HG02798 (cell line): ENCODE measurements around the gene VSIR.

Experiments used
- ATAC-seq: cut with Tn5 transposase; IDR thresholded peaks from one replicate; pipeline ENCODE4 v1.9.1; 2021; ENCODE audit warnings: mild to moderate bottlenecking; ENCODE audit not compliant: unreplicated experiment, poor library complexity

VSIR gene

DNA sequence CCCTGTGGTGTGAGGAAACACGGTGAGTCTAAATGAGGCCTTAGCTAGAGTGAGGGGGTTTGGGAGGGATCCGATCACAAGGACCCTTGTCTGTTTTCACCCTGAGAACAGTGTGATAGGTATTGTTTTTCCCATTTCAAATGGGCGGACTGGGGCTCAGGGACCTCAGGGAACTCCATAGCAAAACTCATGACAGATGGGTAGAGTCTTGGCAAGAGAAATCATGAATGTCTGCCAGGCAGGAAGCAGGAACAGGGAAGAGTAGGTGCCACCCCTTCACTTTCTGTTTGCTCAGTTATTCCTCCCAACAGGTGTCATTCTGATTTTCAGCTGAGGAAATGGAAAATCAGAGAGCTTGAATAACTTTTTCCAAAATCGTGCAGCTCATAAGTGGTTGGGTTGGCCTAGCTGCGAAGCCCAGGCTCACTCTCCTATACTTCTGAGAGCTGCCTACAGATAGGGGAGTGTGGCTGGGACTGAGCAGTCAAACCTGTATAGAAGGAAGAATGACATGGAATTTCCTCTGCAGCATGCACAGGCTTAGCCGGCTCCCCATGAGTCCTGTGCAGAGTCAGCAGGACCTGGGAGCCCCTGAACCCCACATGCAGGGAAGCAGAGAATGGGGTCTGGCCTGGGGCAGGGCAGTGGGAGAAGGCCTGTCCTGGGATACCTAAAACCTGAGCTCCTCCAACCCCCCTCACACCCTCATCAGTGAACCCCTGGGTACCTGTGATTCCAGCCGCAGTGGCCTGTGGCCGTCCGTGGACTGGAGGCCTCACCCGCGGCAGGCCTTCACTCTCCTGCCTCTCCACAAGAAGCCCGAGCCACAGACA, 36.1 kb downstream of the VSIR start:
- ATAC-seq: no peak

DNA sequence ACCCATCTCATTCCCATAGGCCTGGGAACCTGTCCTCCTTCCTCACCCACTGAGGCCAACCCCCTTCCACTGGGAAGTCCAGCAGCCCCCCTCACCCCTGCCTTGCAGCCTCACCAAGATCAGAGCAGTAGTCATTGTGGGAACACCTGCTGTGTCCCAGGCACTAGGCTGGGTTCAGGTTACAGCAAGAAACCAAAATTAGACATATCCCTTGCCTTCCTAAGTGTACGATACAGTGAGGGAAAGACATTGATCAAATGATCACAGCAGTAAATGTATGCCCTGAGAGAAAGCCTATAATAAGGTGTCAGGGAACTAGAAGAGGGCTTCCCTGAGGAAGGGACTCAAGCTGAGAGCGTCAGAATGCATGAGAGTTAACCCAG, 36.8 kb downstream of the VSIR start:
- ATAC-seq: no peak

DNA sequence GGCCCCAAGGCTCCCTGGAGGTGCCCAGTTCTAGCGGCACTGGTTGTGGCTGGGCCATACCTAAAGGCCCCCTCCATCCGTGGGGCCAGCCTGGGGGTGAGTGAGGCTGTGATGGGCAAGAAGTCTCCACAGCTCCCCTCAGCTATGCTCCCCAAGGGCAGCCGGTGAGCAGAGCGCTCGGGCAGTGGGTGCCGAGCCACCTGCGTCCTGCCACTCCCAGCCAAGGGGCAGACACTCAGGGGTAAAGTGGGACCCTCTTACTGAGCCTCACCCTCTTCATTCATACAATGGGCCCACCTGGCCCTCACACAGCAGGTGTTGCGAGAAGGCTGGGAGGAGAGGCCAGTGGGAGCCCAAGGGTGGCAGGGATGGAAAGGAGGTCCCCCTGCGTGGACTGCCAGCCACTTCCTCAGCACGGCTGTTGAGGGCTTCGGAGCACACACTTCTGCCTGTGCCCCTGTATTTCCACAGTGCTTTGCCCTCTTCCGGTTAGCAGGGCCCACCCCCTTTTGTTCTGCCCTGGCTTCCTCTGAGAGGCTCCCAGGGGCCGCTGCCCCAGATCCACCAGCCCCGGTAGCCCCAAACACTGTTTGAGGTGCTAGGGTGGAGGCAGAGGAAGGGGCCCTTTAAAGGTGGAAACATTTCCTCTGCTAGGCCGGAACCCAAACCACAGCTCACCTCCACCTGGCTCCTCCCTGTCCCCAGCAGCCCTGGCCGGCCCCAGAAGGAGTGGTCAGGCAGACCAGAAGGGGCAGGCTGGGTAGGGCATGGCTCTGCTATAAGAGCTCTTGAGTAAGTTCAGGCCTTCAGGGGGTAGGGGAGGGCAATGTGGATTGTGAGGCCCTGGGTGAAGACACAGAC, 37.4 kb downstream of the VSIR start:
- ATAC-seq: no peak

DNA sequence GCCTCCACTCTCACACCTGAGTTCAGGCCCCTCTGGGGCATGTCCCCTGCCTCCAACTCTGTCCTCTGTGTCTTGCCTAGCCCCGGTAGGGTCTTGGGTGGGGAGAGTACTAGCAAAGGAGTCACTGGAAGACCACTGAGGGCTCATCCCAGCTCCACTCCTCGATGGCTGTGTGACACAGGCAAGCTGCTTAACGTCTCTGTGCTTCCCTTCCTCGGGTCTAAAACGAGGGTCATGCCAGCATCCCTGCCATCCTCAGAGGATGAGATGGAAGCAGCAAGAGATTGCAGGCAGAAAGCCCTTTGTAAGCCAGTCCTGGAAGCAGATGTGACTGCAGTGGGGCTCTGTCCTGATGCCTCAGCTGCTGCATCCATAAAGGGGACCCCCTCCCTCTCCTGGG, 38.5 kb downstream of the VSIR start:
- ATAC-seq: no peak

DNA sequence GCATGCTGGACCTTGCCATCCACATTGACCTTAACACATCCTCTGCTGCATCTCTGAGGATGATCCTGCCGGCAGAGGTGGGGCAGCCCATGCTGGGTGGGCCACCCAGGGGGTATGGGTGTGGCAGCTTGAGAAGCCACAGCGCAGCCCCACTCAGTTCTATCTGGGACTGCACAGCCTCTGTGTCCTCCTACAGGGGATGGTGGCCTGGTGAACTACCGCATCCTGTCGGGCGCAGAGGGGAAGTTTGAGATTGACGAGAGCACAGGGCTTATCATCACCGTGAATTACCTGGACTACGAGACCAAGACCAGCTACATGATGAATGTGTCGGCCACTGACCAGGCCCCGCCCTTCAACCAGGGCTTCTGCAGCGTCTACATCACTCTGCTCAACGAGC, 41.5 kb downstream of the VSIR start:
- ATAC-seq: no peak

DNA sequence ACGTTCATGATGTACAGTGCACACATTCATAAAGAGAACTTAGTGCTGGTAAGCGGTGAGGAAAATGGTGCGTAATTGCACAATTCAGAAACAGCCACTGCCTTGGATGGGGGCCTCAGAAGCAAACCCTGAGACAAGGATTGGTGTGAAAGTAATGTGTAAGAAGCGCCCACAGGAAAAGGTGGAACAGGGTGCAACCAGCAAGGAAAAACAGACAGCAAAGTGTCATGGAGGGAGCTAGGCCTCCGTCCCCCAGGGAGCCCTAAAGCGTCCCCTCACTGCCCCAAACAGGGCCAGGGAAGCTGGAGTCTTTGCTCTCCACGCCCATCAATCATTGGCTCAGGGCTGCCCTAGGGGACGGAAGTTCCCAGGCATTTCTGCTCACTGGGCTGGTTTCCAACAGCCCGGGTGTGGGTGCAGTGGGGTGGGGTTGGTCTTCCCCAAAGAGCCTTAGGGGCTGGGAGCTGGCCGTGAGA, 44.1 kb downstream of the VSIR start:
- no peak for ATAC-seq

DNA sequence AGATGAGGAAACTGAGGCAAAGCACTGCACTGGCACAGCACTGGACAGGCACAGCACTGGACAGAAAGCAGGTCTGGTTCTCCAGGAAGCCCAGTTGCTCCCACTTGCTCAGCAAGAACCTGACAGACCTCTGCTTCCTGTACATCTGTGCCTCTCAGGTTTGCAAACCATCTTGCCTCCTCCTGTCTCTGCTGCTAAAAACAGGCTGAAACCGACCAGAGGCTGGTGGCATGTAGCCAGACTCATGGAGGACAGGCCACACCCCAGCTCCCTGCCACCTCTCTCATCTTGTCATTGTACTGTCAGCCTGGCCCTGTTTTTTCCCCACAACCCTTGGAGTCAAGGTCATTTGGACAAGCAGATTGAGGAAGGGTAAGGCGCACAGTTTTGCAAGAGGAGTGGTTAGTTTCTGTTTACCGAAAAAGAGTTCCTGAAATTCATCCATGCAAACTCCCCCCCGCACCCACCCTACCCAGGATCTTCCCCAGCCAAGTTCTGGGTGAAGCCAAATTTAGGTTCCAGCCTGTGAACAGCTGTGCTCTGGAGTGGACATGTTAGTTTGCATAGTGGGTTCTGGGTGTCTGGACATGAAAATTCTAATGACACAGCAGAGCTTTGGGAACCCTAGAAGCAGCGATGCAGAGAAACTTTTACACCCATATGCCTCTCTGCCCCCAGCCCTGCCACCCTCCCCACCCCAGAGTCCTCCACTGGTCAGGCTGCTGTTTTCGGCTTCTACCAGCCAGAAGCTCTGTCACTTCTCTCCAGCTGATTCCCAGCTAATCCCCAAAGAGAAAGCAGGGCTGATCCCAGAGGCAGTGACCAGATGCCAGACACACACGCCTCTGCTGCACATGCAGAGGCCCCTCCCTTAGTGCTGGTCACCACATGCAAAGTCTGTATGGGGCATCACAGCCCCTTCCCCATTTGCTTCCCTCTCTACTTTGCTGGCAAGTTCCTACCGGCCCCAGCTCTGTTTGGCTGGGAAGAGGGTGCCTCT, 45.3 kb downstream of the VSIR start:
- ATAC-seq: peak; percentile 65

DNA sequence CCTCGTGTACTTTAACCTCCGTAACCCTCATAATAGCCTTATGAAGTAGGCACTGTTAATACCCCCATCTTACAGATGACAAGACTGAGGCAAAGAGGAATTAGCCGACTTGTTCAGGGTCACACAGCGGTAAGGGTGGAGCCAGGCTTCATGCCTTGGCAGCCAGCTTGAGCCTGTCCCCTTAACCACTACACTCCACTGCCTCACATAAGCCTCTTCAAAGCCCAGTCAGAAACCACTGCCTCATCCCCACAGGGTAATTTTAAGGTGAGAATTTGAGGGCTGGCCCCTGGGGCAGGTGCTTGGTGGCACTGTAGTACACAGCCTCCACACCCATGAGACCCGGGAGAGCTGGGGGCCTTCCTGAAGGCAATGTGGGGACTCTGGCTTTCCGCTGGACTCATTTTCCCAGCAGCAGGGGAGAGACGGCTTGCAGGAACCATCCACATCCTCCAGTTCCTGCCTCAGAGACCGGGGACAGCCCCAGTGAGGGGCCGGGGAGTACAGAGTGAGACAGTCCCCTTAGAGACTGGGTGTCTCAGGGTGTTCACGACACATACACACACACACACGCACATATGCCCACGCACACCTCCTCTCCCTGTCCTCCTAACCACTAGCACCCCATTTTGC, 46.1 kb downstream of the VSIR start:
- ATAC-seq: peak; percentile 49

DNA sequence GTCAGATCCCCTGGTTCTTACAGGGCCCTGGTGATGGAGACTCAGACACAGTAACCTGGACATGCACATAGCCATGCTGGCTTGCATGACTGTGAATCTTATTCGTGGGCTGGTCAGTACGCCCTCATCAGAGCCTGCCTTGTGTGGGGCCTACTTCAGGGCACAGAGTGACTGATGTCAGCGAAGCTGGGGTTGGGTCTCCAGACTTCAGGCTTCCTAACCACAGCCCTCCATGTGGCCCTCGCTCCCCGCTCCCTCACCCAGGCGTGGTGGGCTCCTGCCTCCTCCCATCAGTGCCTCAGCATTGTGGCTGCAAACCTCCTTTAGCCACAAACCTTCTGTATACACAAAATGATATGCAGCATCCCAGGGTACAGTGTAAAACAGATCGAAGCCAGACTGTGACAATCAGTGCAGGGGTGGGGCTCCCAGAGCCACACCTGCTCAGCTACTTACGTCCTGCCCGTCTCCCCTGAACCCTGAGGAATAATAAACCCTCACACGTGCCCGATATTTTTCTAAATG, 46.7 kb downstream of the VSIR start:
- peak; percentile 3 for ATAC-seq

DNA sequence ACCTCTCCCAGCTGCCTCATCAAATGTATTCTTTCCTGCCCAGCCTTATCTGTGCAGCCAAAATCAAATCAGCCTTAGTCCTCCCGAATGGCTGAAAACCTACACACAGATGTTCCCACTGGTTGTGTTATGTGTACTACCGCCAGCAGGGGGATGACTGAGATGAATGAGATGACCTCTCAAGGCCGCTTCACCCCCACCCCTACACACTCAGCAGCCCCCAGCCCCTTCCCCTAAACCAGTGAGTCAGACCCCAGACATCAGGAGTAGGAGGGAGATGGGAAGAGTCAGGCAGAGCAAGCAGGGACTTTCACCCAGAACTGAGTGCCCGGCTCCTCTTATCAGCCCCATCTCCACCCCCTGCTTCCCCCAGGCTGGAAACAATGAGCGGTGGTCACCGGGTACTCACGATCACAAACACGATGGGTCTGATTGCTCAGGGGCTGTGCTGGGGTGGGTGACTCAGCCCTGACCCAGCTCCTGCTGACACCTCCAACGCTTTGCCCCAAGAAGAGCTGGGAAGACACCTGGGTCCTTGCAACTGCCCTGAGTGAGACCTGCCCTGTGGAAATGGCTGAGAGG, 47.2 kb downstream of the VSIR start:
- no peak for ATAC-seq

DNA sequence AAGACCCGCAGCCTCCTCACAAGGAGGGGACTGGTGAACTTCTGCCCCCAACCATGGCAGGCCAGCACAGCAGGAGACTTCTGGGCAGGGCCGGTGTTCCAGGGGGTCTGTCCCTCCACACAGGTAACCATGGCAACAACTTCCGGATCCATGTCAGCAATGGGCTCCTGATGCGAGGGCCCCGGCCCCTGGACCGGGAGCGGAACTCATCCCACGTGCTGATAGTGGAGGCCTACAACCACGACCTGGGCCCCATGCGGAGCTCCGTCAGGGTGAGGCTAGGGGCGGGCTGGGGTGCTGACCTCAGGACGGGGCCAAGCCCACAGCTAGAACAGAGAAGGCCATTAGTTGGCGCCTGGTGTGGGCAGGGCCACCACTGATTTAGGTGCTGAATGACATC, 48.1 kb downstream of the VSIR start:
- no peak for ATAC-seq

DNA sequence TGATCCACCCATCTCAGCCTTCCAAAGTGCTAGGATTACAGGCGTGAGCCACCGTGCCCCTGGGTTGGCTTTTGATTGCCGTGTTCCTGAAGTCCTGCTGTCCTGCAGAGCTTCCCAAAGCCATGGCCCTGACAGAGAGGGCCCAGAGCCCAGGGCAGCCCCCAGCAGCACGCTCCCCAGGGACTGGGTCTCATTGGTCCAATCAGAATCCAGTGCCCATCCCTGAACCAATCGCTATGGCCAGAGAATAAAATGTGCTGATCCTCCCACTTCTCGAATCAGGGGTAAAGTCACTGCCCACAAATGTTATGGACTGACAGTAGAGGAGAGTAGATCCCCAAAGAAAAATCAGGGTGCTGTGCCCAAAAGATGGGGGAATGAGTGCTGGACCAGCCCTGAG, 48.8 kb downstream of the VSIR start:
- ATAC-seq: no peak

DNA sequence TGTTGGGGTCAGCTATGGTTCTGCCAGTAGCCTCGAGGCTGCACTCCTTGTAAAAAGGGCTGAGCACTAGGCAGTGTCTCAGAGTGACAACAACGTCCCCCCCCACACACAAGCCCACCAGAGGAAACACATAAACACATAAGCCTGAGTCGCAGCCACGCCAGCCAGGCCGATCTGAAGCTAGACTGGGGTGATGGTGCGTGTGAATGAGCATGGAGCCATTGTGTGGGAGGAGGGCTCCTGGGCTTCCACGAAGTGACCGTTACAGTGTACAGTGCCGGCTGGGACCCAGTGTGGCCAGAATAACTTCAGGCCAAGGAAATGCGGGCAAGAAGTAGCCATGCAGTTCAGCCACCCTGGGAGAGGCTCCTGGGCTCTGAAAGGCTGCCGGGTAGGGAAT, 50.0 kb downstream of the VSIR start:
- no peak for ATAC-seq

DNA sequence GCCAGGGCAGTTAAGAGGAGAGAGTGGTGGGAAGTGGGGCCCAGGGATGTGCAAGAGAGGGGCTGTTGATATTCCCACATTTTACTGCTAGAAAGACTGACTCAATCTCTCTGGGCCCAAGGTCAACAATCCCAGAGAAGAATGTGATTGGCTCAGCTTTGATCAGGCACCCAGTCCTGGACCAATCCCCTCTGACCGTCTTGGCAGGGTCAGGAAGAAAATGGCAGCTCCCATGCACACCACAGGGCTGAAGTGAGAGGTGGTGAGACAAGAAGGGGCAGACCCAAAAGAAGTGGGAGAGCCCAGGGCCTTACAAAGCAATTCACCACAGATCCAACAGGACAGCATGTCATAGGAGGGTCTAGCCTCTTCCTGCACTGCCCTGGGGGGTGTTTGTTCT, 50.5 kb downstream of the VSIR start:
- ATAC-seq: no peak

DNA sequence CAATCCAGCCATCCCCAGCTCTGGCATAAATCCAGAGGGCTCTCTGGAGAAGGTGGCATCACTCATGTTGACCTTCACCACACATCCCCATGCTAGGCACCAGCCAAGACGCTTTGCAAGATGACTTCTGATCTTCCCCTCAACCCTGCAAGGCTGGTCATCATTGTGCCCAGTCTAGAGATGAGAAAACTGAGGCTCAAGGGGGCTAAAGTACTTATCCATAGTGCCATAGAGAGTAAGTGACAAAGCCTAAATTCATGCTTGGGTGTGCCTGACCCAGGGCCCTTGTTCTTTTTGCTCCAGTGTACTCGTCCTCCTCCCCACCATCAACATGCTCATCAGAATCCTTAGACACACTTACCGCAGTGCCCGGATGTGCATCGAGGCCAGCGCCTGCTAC, 52.0 kb downstream of the VSIR start:
- no peak for ATAC-seq

DNA sequence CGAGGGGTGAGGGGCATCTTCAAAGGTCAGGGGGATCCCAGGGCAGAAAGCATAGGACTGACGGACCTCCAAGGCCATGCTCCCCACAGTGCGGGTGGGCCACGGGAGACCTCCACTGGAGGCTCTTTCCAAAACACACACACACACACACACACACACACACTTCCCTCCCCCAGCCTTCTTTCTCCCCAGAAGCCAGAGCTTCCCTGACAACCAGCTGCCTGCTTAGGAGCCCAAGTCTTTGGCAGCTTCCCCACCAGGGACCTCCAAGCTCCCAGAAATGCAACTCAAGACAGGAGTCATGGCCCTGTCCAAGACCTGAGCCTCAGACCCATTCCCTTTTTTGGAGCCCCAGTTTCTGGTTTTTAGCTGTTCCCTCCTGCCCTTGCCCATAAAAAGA, 53.0 kb downstream of the VSIR start:
- no peak for ATAC-seq

DNA sequence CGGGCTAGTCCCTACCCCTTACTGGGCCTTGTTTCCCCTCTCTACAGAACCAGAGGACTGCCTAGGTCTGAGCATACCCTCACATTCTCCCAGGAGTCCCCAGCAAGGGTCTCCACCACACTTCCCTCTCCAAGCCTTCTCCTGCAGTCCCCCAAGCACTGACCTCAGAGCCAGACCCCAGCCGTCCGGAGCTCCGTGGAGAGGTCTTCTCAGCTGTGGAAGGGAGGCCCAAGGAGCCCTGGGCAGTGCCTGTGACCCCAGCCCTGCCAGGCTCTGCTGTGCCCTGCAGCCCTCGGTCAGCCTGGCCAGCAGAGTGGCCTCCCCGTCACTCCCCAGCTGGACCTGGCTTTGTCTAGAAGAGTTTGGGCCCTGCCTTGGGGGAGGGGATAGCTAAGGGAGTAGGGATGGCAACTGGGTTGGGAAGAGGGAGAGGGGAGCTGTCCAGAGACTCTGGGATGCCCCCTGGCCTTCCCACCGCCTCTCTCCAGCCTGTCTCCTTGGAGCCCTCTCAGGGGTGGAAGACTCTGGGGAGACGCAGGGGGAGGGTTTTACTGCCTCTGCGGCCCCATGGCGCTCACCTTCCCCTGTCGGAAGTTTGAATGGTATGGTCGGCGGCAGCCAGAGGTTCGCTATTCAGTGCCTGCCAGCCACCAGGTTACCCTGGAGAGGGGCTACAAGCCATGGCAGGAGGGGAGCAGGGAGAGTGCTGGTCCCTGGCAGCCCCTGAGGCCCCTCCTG, 53.7 kb downstream of the VSIR start, which contains the start of gene C10orf105:
C10orf105 (minus strand) TSS at position 315 of the 738 bp plus-strand sequence. CDS start 3,441 bp downstream, outside the sequence.
- ATAC-seq: no peak

DNA sequence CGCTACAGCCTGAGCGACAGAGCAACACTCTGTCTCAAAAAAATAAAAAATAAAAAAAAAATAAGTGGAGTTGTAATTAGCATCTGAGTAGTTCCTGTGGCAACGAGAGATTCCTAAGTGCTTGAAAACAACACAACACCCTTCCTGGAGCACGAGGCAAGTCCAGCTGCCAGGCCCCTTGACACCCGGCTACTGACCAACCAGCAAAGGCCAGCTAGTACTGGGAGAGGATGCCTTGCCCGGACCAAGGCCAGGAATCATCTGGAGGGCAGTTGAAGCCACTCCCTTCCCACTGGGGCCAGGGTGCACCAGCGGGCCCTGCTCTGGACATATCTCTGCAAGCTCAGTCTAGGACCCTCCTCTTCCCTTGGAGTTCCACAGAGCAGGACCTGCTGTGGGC, 54.3 kb downstream of the VSIR start:
- ATAC-seq: no peak
